HEK293 (cell line): ENCODE measurements around the gene LETM1.

Experiments used
- KLF16 ChIP-seq: fragments of 450-650 bp; formaldehyde crosslinking; IDR thresholded peaks from 2 replicates; pipeline ENCODE4 v1.5.1; 2017; ENCODE audit warnings: missing biosample characterization, missing genetic modification characterization
- SALL2 ChIP-seq: fragments of 450-650 bp; formaldehyde crosslinking; IDR thresholded peaks from 2 replicates; pipeline ENCODE4 v1.5.0; 2017; ENCODE audit warnings: missing biosample characterization, mild to moderate bottlenecking, missing genetic modification characterization, borderline replicate concordance
- YY1 ChIP-seq: fragments of 450-650 bp; formaldehyde crosslinking; IDR thresholded peaks from 2 replicates; pipeline ENCODE4 v1.5.1; 2018; ENCODE audit warnings: missing biosample characterization, missing genetic modification characterization
- ZNF114 ChIP-seq: fragments of 450-650 bp; formaldehyde crosslinking; IDR thresholded peaks from 2 replicates; pipeline ENCODE4 v1.5.0; 2017; ENCODE audit warnings: missing biosample characterization, missing genetic modification characterization
- ZNF416 ChIP-seq: fragments of 450-650 bp; formaldehyde crosslinking; IDR thresholded peaks from 2 replicates; pipeline ENCODE4 v1.5.1; 2016; ENCODE audit warnings: missing biosample characterization, missing genetic modification characterization
- ZNF555 ChIP-seq: fragments of 450-650 bp; formaldehyde crosslinking; conservative IDR thresholded peaks from 2 replicates; pipeline ENCODE4 v1.5.1; 2017; ENCODE audit warnings: missing biosample characterization, mild to moderate bottlenecking, missing genetic modification characterization, inconsistent platforms
- ZNF76 ChIP-seq: fragments of 450-650 bp; formaldehyde crosslinking; IDR thresholded peaks from 2 replicates; pipeline ENCODE4; 2016; ENCODE audit warnings: low read depth, missing biosample characterization, missing genetic modification characterization, borderline replicate concordance
- TF ChIP-seq, protein P1 (sequence below): fragments of 450-650 bp; formaldehyde crosslinking; IDR thresholded peaks from 2 replicates; pipeline ENCODE4 v1.5.1; 2016; ENCODE audit warnings: missing biosample characterization, missing genetic modification characterization
- TF ChIP-seq, protein P2 (sequence below): fragments of 450-650 bp; formaldehyde crosslinking; optimal IDR thresholded peaks from 2 replicates; pipeline ENCODE3; 2016; ENCODE audit warnings: missing biosample characterization, mild to moderate bottlenecking, missing genetic modification characterization

- TF ChIP-seq KLF16: no peak
- TF ChIP-seq, protein P1, sequence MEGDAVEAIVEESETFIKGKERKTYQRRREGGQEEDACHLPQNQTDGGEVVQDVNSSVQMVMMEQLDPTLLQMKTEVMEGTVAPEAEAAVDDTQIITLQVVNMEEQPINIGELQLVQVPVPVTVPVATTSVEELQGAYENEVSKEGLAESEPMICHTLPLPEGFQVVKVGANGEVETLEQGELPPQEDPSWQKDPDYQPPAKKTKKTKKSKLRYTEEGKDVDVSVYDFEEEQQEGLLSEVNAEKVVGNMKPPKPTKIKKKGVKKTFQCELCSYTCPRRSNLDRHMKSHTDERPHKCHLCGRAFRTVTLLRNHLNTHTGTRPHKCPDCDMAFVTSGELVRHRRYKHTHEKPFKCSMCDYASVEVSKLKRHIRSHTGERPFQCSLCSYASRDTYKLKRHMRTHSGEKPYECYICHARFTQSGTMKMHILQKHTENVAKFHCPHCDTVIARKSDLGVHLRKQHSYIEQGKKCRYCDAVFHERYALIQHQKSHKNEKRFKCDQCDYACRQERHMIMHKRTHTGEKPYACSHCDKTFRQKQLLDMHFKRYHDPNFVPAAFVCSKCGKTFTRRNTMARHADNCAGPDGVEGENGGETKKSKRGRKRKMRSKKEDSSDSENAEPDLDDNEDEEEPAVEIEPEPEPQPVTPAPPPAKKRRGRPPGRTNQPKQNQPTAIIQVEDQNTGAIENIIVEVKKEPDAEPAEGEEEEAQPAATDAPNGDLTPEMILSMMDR (tag by site-specific recombination): no peak
- TF ChIP-seq SALL2: no peak
- TF ChIP-seq ZNF555 (tag by site-specific recombination): no peak
- TF ChIP-seq ZNF114: no peak
- TF ChIP-seq, protein P2, sequence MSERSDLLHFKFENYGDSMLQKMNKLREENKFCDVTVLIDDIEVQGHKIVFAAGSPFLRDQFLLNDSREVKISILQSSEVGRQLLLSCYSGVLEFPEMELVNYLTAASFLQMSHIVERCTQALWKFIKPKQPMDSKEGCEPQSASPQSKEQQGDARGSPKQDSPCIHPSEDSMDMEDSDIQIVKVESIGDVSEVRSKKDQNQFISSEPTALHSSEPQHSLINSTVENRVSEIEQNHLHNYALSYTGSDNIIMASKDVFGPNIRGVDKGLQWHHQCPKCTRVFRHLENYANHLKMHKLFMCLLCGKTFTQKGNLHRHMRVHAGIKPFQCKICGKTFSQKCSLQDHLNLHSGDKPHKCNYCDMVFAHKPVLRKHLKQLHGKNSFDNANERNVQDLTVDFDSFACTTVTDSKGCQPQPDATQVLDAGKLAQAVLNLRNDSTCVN (tag by site-specific recombination): no peak
- no peak for TF ChIP-seq ZNF416 (tag by site-specific recombination)
- no peak for TF ChIP-seq YY1
- no peak for TF ChIP-seq ZNF76 (tag by site-specific recombination)
These were observed 80.0 kb downstream of the LETM1 start for GRCh38 chr4:1775731-1776500.
